ENCODE results near the gene POU3F1.
A peak's percentile ranks its signal among the peaks of the same experiment; 100 is the strongest.

POU3F1 gene

DNA sequence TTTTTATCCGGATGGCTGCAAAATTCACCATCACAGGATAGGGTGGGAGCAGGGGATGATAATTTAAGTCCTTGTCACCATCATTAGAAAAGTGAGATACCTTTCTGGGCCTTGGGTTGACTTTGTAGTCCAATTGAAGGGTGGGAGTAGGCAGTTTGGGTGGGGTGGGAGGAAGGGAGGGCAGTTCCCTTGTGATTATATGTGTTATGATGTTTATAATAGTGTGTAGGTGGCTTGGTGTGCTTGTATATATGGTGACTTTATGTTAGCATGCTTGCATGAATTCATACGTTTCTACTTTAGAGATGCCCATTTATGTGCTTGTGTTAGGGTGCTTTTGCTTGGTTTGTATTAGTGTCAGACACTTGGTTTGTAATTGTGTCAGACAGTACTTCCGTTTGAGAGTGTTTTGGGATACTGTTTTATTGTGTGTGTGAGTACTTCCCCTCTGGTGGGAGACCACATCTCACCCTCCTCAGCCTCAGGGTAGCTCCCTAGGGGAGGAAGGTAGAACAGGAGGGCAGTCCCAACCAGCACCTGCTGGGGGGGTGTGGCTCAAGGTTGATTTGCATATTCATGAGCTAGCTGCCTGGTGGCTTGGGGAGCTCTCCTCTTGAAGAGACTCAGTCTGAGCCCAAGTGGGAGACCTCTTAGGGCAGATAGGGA lies 6.3 kb upstream of the POU3F1 start:
- POLR2A ChIA-PET (ENCODE audit: low non-redundant PET): interaction anchor here (0.5 kb wide), 1 partner anchor 10 kb away, joined by 6 read pairs; no protein-coding TSS in a partner anchor
- no peak for DNase-seq (ENCODE audit: low spot score)
- CTCF ChIA-PET: no interaction called here
- TF ChIP-seq, protein P1, sequence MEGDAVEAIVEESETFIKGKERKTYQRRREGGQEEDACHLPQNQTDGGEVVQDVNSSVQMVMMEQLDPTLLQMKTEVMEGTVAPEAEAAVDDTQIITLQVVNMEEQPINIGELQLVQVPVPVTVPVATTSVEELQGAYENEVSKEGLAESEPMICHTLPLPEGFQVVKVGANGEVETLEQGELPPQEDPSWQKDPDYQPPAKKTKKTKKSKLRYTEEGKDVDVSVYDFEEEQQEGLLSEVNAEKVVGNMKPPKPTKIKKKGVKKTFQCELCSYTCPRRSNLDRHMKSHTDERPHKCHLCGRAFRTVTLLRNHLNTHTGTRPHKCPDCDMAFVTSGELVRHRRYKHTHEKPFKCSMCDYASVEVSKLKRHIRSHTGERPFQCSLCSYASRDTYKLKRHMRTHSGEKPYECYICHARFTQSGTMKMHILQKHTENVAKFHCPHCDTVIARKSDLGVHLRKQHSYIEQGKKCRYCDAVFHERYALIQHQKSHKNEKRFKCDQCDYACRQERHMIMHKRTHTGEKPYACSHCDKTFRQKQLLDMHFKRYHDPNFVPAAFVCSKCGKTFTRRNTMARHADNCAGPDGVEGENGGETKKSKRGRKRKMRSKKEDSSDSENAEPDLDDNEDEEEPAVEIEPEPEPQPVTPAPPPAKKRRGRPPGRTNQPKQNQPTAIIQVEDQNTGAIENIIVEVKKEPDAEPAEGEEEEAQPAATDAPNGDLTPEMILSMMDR (conservative IDR thresholded peaks at IDR 0.05; ENCODE audit: low read depth): no peak
- no peak overlapping the region for H3K27ac ChIP-seq

DNA sequence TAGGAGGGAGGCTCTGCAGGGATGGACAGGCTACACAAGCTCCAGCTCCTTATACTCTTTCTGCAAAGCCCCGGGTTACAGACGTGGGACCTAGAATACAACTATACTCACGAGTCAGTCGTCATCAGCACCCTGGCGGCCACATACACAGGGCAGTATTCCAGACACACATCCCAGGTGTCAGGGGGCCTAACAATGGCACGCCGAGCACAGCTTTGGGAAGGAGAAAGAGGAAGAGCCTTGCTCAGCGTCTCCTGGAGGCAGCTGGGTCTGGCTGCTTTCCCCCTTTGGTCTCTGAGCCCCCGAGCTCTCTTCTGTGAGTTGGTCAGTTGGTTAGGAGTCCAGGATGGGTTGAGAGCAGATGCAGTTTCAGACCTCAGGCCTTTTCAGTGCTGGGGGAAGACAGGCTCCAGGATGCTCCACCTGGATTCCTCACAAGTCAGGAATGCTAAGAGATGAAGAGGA lies 4.5 kb upstream of the POU3F1 start:
- H3K27ac ChIP-seq: no peak overlapping the region
- TF ChIP-seq, protein P1 (conservative IDR thresholded peaks at IDR 0.05; ENCODE audit: low read depth): no peak
- CTCF ChIA-PET: interaction anchor here (1.0 kb wide), 1 partner anchor 133 kb away, joined by 3 read pairs; no protein-coding TSS in a partner anchor
- POLR2A ChIA-PET (ENCODE audit: low non-redundant PET): no interaction called here
- no peak for DNase-seq (ENCODE audit: low spot score)

DNA sequence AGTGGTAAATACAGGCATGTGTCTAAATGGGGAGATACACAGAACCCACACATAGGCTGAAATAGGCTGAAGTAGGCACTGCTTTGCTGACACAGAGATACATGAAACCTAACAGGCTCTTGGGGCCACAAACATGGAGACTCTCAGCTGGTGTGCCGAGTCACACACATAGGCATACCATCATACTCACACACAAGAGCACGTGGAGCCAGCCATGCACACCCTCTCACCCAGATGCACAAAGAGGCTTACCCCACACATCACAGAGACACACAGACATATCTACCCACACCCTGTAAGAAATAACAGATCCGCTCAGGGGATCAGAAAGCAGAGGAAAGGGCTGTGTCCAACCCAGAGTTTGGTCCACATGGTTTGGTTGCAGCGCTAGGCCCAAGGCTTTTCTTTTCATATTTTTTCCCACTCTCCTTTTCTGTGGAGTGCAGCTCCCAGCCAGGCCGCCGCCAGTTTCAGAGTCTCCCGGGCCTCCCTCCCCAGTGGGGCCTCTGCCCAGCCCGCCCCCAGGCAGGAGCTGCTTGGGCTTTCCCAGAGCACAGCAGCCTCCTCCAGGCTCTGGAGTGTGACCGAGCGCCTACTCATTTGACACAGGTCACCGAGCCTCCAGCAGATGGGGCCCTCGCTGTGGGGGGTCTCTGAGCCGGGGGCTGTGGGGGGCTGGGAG lies 3.9 kb upstream of the POU3F1 start:
- POLR2A ChIA-PET (ENCODE audit: low non-redundant PET): no interaction called here
- TF ChIP-seq, protein P1 (conservative IDR thresholded peaks at IDR 0.05; ENCODE audit: low read depth): no peak
- no peak for DNase-seq (ENCODE audit: low spot score)
- H3K27ac ChIP-seq: no peak overlapping the region
- CTCF ChIA-PET: interaction anchor here (1.0 kb wide), 1 partner anchor 134 kb away, joined by 3 read pairs; no protein-coding TSS in a partner anchor

DNA sequence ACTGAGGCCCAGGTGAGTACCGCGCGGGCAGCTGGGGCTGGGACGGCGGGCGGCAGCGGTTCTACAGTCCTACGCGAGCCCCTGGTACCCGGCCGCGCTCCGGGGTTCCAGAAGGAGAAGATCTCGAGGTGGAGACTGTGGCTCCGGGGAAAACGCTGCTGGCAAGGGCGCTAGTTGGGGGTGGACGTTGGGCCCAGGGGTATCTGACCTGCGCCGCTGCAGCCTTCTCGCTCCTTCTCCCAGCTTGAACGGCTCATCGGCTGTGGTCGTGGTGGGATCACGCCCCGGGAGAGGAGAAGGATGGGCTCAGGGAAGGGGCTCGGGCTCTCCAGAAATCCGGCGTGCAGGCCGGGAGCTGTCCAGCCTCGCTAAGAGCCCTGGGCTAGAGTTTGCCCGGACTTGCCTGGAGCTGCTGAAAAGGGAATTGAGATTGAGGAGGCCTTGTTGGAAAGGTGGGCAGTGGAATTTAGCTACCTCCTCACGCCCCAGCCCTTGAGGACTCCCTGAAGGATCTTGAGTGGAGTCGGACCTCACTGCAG lies 1.1 kb upstream of the POU3F1 start:
- POLR2A ChIA-PET (ENCODE audit: low non-redundant PET): no interaction called here
- TF ChIP-seq, protein P1 (conservative IDR thresholded peaks at IDR 0.05; ENCODE audit: low read depth): no peak
- CTCF ChIA-PET: interaction anchor here (0.6 to 0.7 kb wide), 2 partner anchors 15 to 145 kb away, joined by 3 to 4 read pairs; no protein-coding TSS in a partner anchor
- H3K27ac ChIP-seq: peak overlapping the region; percentile 69
- DNase-seq (ENCODE audit: low spot score): no peak

DNA sequence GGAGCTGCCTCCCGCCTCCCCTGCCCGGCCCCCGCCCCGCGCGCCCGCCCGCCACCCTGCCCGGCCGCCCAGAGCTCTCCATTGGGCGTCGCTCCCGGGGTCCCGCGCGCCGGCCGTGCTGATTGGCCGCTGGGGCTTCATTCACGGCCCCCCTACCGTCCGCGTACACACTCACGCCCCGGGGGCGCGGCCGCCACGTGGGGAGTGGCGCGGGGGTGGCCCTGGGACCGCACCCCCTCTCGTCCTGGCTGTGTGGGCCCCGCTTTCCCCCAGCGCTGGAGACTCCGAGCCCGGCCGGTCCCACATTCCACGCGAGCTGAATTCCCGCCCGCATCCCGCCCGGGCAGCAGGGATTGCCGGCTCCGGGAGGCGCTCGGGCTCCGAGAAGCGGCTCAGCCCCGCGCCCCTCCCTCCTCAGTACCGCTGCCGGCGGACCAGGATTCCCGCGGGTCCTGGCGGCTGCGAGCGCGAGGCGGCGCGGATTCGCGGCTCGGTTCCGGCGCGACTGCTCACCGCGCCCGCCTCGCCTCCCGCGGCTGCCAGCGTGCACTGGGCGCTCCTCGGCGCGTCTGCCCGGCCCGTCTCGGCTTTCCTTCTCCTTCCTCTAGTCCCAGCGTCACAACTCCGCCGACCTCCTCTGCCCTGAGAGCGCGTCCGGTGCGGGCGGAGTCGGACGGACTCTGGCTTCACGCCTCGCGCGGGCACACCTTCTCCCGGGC lies 450 bp upstream of the POU3F1 start:
- peak overlapping the region; percentile 69 for H3K27ac ChIP-seq
- ChIA-PET POLR2A (ENCODE audit: low non-redundant PET) (no interaction called here), CTCF (interaction anchor here (0.6 to 0.8 kb wide), 2 partner anchors 90 to 97 kb away, joined by 3 to 5 read pairs; no protein-coding TSS in a partner anchor)
- peak; percentile 85 for DNase-seq (ENCODE audit: low spot score)
- TF ChIP-seq, protein P1 (conservative IDR thresholded peaks at IDR 0.05; ENCODE audit: low read depth): no peak
